Endothelial cell of umbilical vein (primary cell): Measurements from ENCODE around the gene SERPINB6. TPM values are rescaled to one million over a fixed set of nuclear protein-coding genes. Genes with fewer than 3 reads are reported as not detected.

Experiments used
- BruUV-seq: library from RNA; stranded (reverse); fragments of 400-500 nt; replicated peaks from 2 replicates; lab custom pipeline; 2021; lab: Mats Ljungman, UMichigan
- CTCF ChIA-PET: fragments of 300-600, 350-600 bp; sonication (Branson Sonifier 250); formaldehyde crosslinking; loops from one replicate; lab custom pipeline; 2021; ENCODE audit warnings: antibody characterized with exemption, inconsistent platforms; lab: Charles Lee
- POLR2A ChIA-PET: fragments of 300-600, 350-600 bp; sonication (Branson Sonifier 250); formaldehyde crosslinking; loops from one replicate; lab custom pipeline; 2021; ENCODE audit warnings: antibody characterized with exemption, inconsistent platforms; lab: Charles Lee
- DNase-seq: peaks from one replicate; pipeline ENCODE4 v3.0.0-alpha.2; 2011; ENCODE audit warnings: low read depth, low spot score
- FAIRE-seq: peaks from 2 replicates; lab custom pipeline; 2011; peaks lifted over from hg19 to GRCh38; lab: Jason Lieb, UNC
- H2AFZ ChIP-seq: 2 replicates; pipeline ENCODE4 v1.6.0; 2012; ENCODE audit warnings: low read depth, low read length, control low read depth, inconsistent platforms
- H3K27ac ChIP-seq: 2 replicates; pipeline ENCODE4 v1.5.1; 2011; ENCODE audit warnings: low read depth, mild to moderate bottlenecking, control low read depth, low read length, moderate library complexity; ENCODE audit not compliant: insufficient read depth
- H3K27me3 ChIP-seq, 2 experiments: 2 replicates each; pipeline versions ENCODE4 v1.6.0 to v1.6.1; 2011; ENCODE audit warnings: low read length in 2 of 2, mixed read lengths in 1 of 2; ENCODE audit not compliant: control insufficient read depth in 2 of 2, insufficient read depth in 2 of 2
- H3K36me3 ChIP-seq, 2 experiments: 2 replicates in 1 of 2; 3 replicates in 1 of 2; pipeline ENCODE4 v1.5.1; 2011; ENCODE audit warnings: low read length in 2 of 2, mild to moderate bottlenecking in 1 of 2, moderate library complexity in 1 of 2; ENCODE audit not compliant: control insufficient read depth in 2 of 2, insufficient read depth in 2 of 2; ENCODE audit errors: extremely low read depth in 1 of 2
- H3K4me1 ChIP-seq: 3 replicates; pipeline ENCODE4 v1.5.1; 2011; ENCODE audit warnings: mild to moderate bottlenecking, low read length; ENCODE audit not compliant: control insufficient read depth, insufficient read depth; ENCODE audit errors: extremely low read depth
- H3K4me2 ChIP-seq: 2 replicates; pipeline ENCODE4 v1.6.1; 2011; ENCODE audit warnings: low read length, control low read depth, mixed read lengths; ENCODE audit not compliant: insufficient read depth
- H3K4me3 ChIP-seq, 3 experiments: fragments of 200-600 bp in 1 of 3; sonication (generic), shearing (Covaris generic) in 1 of 3; replicated peaks in 1 of 3; 2 replicates each; pipeline ENCODE4 v1.5.1; 2011 to 2016; ENCODE audit warnings: control low read depth in 3 of 3, low read length in 3 of 3, mild to moderate bottlenecking in 2 of 3, inconsistent platforms in 1 of 3, low read depth in 1 of 3, moderate library complexity in 1 of 3; ENCODE audit not compliant: insufficient read depth in 1 of 3
- H3K79me2 ChIP-seq: 2 replicates; pipeline ENCODE4 v1.6.0; 2012; ENCODE audit warnings: low read length, inconsistent platforms; ENCODE audit not compliant: control insufficient read depth, insufficient read depth
- H3K9ac ChIP-seq: replicated peaks from 2 replicates; pipeline ENCODE3; 2011; ENCODE audit warnings: low read length, control low read depth; ENCODE audit not compliant: insufficient read depth; ENCODE audit errors: extremely low read depth
- H3K9me1 ChIP-seq: replicated peaks from 3 replicates; pipeline ENCODE4 v1.6.0; 2011; ENCODE audit warnings: mild to moderate bottlenecking, low read length; ENCODE audit not compliant: control insufficient read depth, insufficient read depth; ENCODE audit errors: extremely low read depth
- H3K9me3 ChIP-seq: replicated peaks from 2 replicates; pipeline ENCODE4 v1.5.1; 2012; ENCODE audit warnings: low read length, inconsistent platforms; ENCODE audit not compliant: control insufficient read depth, insufficient read depth
- H4K20me1 ChIP-seq: replicated peaks from 2 replicates; pipeline ENCODE3; 2011; ENCODE audit warnings: mild to moderate bottlenecking, low read length; ENCODE audit not compliant: control insufficient read depth, insufficient read depth; ENCODE audit errors: extremely low read depth
- EZH2 ChIP-seq: IDR thresholded peaks from 2 replicates; pipeline ENCODE4 v1.6.1; 2012; ENCODE audit warnings: borderline replicate concordance, low read depth, mild to moderate bottlenecking, moderate library complexity, low read length, inconsistent platforms; ENCODE audit not compliant: severe bottlenecking
- FOS ChIP-seq: IDR thresholded peaks from 2 replicates; pipeline ENCODE4 v1.6.1; 2011; ENCODE audit warnings: mild to moderate bottlenecking, low read length, moderate library complexity, borderline replicate concordance; ENCODE audit not compliant: insufficient read depth
- GATA2 ChIP-seq: IDR thresholded peaks from 2 replicates; pipeline ENCODE4 v1.7.0; 2011; ENCODE audit warnings: low read depth, mild to moderate bottlenecking, moderate library complexity, mixed read lengths, low read length; ENCODE audit not compliant: insufficient read length, insufficient read depth
- JUN ChIP-seq: IDR thresholded peaks from 2 replicates; pipeline ENCODE4 v1.6.1; 2011; ENCODE audit warnings: borderline replicate concordance, low read depth; ENCODE audit not compliant: insufficient read length, insufficient read depth
- MYC ChIP-seq: IDR thresholded peaks from one replicate; pipeline ENCODE4 v1.6.1; 2011; ENCODE audit warnings: mild to moderate bottlenecking, low read depth, low read length
- POLR2A ChIP-seq: IDR thresholded peaks from 2 replicates; pipeline ENCODE4 v1.6.1; 2012; ENCODE audit warnings: low read depth, mild to moderate bottlenecking, control low read depth, low read length
- POLR2AphosphoS5 ChIP-seq: IDR thresholded peaks from 2 replicates; pipeline ENCODE4 v1.6.1; 2012; ENCODE audit warnings: low read depth, mild to moderate bottlenecking, control low read depth, low read length, moderate library complexity; ENCODE audit not compliant: insufficient read depth
- dilution Hi-C: fragments of 300-500 bp; cut with MboI; formaldehyde crosslinking; loops from one replicate; pipeline ENCODE4 v1.15.0; 2019; ENCODE audit warnings: low sequenced_read_pairs; ENCODE audit not compliant: extremely low pct_ligation_motif_present
- intact Hi-C: fragments of 100-400 bp; cut with micrococcal nuclease; formaldehyde crosslinking; loops from one replicate; pipeline ENCODE4 v1.10.0; 2022
- polyA plus RNA-seq, 4 experiments: library from polyadenylated mRNA; depleted of rRNA in 3 of 4; stranded (reverse) in 3 of 4; unstranded in 1 of 4; fragments of >200 nt; gene quantifications; 2 replicates each; pipeline versions ENCODE4 v1.2.1 to v1.2.3, GENCODE V29; 2011 to 2012; ENCODE audit warnings: missing spikeins in 1 of 4
- total RNA-seq: library from RNA; stranded (reverse); gene quantifications from 2 replicates; pipeline ENCODE4 v1.2.3, GENCODE V29; 2021
- TF ChIP-seq, protein P1 (sequence below): IDR thresholded peaks from 2 replicates; pipeline ENCODE4 v1.6.1; 2011; ENCODE audit not compliant: insufficient read depth, insufficient read length
- TF ChIP-seq, protein P2 (sequence below), 2 donors: IDR thresholded peaks; 1 replicate in 1 of 2; 2 replicates in 1 of 2; pipeline ENCODE4 v1.5.1; 2011; ENCODE audit warnings: low read length in 2 of 2, mild to moderate bottlenecking in 2 of 2, moderate library complexity in 2 of 2, control low read depth in 1 of 2, inconsistent platforms in 1 of 2, low read depth in 1 of 2; ENCODE audit not compliant: insufficient read depth in 1 of 2; ENCODE audit errors: extremely low read depth in 1 of 2

SERPINB6 gene
- total and polyA plus RNA-seq, 2 donors (not counting 3 experiments of a cell fraction or from before 2014, with no cell fraction given), result 145 to 151 TPM

DNA sequence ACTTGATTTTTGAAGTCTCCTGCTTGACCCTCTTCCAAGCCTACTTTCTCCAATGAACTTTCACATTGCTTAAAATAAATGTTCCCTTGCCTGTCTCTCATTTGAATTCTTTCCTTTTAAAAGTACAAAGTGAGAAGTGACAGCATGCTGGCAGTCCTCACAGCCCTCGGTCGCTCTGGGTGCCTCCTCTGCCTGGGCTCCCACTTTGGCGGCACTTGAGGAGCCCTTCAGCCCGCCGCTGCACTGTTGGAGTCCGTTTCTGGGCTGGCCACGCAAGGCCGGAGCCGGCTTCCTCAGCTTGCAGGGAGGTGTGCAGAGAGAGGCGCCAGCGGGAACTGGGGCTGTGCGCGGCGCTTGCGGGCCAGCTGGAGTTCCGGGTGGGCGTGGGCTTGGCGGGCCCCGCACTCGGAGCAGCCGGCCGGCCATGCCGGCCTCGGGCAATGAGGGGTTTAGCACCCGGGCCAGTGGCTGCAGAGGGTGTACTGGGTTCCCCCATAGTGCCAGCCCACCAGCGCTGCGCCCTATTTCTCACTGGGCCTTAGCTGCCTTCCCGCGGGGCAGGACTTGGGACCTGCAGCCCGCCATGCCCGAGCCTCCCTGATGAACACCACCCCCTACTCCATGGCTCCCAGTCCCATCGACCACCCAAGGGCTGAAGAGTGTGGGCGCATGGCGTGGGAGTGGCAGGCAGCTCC is 31.9 kb downstream of the SERPINB6 start:
- dilution Hi-C loops, result no loop called here
- Histone ChIP-seq H3K9me3 (no peaks in the 10 kb centered on the region), H3K9ac (no peak overlapping the region), H3K27me3 (no peaks in the 10 kb centered on the region), H3K9me1 (no peaks in the 10 kb centered on the region), H3K4me3 (no peak overlapping the region), H3K36me3 (no peaks in the 10 kb centered on the region), H4K20me1 (no peaks in the 10 kb centered on the region), H3K79me2 (no peaks in the 10 kb centered on the region), H2AFZ (no peak overlapping the region), H3K4me2 (no peak overlapping the region), H3K4me1 (peaks cover 20% of the 10 kb centered on the region), H3K27ac (no peak overlapping the region)
- DNase-seq (no peak), FAIRE-seq (no peak)
- TF ChIP-seq EZH2 (no peak), MYC (no peak), POLR2A (no peak), JUN (no peak), GATA2 (no peak), POLR2AphosphoS5 (no peak), FOS (no peak)
- TF ChIP-seq, protein P1, sequence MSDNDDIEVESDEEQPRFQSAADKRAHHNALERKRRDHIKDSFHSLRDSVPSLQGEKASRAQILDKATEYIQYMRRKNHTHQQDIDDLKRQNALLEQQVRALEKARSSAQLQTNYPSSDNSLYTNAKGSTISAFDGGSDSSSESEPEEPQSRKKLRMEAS, result no peak
- TF ChIP-seq, protein P2, sequence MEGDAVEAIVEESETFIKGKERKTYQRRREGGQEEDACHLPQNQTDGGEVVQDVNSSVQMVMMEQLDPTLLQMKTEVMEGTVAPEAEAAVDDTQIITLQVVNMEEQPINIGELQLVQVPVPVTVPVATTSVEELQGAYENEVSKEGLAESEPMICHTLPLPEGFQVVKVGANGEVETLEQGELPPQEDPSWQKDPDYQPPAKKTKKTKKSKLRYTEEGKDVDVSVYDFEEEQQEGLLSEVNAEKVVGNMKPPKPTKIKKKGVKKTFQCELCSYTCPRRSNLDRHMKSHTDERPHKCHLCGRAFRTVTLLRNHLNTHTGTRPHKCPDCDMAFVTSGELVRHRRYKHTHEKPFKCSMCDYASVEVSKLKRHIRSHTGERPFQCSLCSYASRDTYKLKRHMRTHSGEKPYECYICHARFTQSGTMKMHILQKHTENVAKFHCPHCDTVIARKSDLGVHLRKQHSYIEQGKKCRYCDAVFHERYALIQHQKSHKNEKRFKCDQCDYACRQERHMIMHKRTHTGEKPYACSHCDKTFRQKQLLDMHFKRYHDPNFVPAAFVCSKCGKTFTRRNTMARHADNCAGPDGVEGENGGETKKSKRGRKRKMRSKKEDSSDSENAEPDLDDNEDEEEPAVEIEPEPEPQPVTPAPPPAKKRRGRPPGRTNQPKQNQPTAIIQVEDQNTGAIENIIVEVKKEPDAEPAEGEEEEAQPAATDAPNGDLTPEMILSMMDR (IDR thresholded peaks at IDR 0.05; ENCODE audit: extremely low read depth in 1 of 2, insufficient read depth in 1 of 2, low read depth in 1 of 2, low read length in 2 of 2), result no peak
- ChIA-PET CTCF (interaction anchor here (1.3 to 6.0 kb wide), 3 partner anchors 13 to 148 kb away, joined by 3 to 59 read pairs (median 6); no protein-coding TSS in a partner anchor), POLR2A (no interaction called here)
- intact Hi-C loops, result no loop called here
- no TSS peak for BruUV-seq
